HCT116 (cell line): ENCODE data around the gene CUBN. TPM values are rescaled to one million over a fixed set of nuclear protein-coding genes. Genes with fewer than 3 reads are reported as not detected.

Experiments
- ATAC-seq: fragments of 200-7000 bp; cut with Tn5 transposase; 2 replicates; pipeline ENCODE4 v1.9.1; 2020; ENCODE audit warnings: mild to moderate bottlenecking, moderate library complexity
- BruUV-seq: library from RNA; stranded (reverse); fragments of 400-500 nt; replicated peaks from 2 replicates; lab custom pipeline; 2021; lab: Mats Ljungman, UMichigan
- CTCF ChIA-PET: fragments of 300-600 bp; sonication (Branson Sonifier 250); formaldehyde crosslinking; loops from one replicate; lab custom pipeline; 2021; ENCODE audit warnings: antibody characterized with exemption; lab: Charles Lee
- POLR2A ChIA-PET: fragments of 300-600, 350-600 bp; sonication (Branson Sonifier 250); formaldehyde crosslinking; loops from one replicate; lab custom pipeline; 2021; ENCODE audit warnings: antibody characterized with exemption; lab: Charles Lee
- RAD21 ChIA-PET, 2 experiments: fragments of 300-600 bp; sonication (Branson Sonifier 250); formaldehyde crosslinking; loops; one replicate each; lab custom pipeline; 2023; ENCODE audit warnings: low total read pairs in 2 of 2; ENCODE audit not compliant: uncharacterized antibody in 2 of 2, unreplicated experiment in 2 of 2, low non-redundant PET in 1 of 2; lab: Charles Lee
- DNase-seq: peaks from one replicate; pipeline ENCODE4 v3.0.0-alpha.2; 2010; ENCODE audit warnings: low read depth, low spot score
- H2AFZ ChIP-seq: fragments of 200-600 bp; shearing (Covaris generic), sonication (generic); 2 replicates; pipeline ENCODE4 v1.6.1; 2017; ENCODE audit warnings: low read depth, mixed run types, mixed read lengths, antibody characterized with exemption, low read length; ENCODE audit not compliant: poor library complexity, severe bottlenecking
- H3K27ac ChIP-seq: 2 replicates; pipeline ENCODE4 v1.5.1; 2012; ENCODE audit warnings: low read depth, low read length
- H3K27me3 ChIP-seq: fragments of 200-600 bp; sonication (generic); 2 replicates; pipeline ENCODE4 v1.6.1; 2016; ENCODE audit warnings: mixed run types, low read length, mixed read lengths; ENCODE audit not compliant: insufficient read depth
- H3K36me3 ChIP-seq, 2 experiments: fragments of 200-500 bp in 1 of 2; fragments of 200-600 bp in 1 of 2; sonication (Bioruptor generic) in 1 of 2; sonication (generic) in 1 of 2; 2 replicates each; pipeline versions ENCODE4 v1.5.1 to v1.6.1; 2014 to 2016; ENCODE audit warnings: low read length in 2 of 2, inconsistent platforms in 1 of 2, mixed read lengths in 1 of 2, mixed run types in 1 of 2; ENCODE audit not compliant: insufficient read depth in 2 of 2, control insufficient read depth in 1 of 2
- H3K4me1 ChIP-seq, 2 experiments: fragments of 200-600 bp in 1 of 2; sonication (generic) in 1 of 2; 2 replicates each; pipeline versions ENCODE4 v1.5.1 to v1.6.1; 2012 to 2017; ENCODE audit warnings: low read length in 2 of 2, inconsistent platforms in 1 of 2, mild to moderate bottlenecking in 1 of 2, mixed read lengths in 1 of 2, mixed run types in 1 of 2, moderate library complexity in 1 of 2; ENCODE audit not compliant: insufficient read depth in 2 of 2, control insufficient read depth in 1 of 2
- H3K4me2 ChIP-seq: fragments of 200-600 bp; sonication (generic); 2 replicates; pipeline ENCODE4 v1.6.1; 2017; ENCODE audit warnings: mixed run types, low read length, mixed read lengths
- H3K4me3 ChIP-seq, 2 experiments: fragments of 200-600 bp in 1 of 2; sonication (generic) in 1 of 2; replicated peaks in 1 of 2; 2 replicates each; pipeline ENCODE4 v1.5.1; 2011 to 2016; ENCODE audit warnings: low read length in 2 of 2, control low read depth in 1 of 2, low read depth in 1 of 2, mild to moderate bottlenecking in 1 of 2, mixed read lengths in 1 of 2, mixed run types in 1 of 2
- H3K79me2 ChIP-seq: fragments of 200-600 bp; sonication (generic); 2 replicates; pipeline ENCODE4 v1.6.1; 2017; ENCODE audit warnings: mild to moderate bottlenecking, mixed run types, low read length, moderate library complexity, mixed read lengths; ENCODE audit not compliant: insufficient read depth
- H3K9ac ChIP-seq: fragments of 200-600 bp; sonication (generic); 2 replicates; pipeline ENCODE4 v1.6.1; 2016; ENCODE audit warnings: low read length, mixed read lengths
- H3K9me2 ChIP-seq: fragments of 200-600 bp; sonication (generic), shearing (Covaris generic); 2 replicates; pipeline ENCODE4 v1.6.1; 2017; ENCODE audit warnings: mixed run types, mild to moderate bottlenecking, moderate library complexity; ENCODE audit not compliant: insufficient read depth
- H3K9me3 ChIP-seq, 2 experiments: fragments of 200-500 bp in 1 of 2; fragments of 200-600 bp in 1 of 2; sonication (Bioruptor generic) in 1 of 2; sonication (generic) in 1 of 2; 2 replicates each; pipeline ENCODE4 v1.6.1; 2014 to 2017; ENCODE audit warnings: low read length in 2 of 2, mixed read lengths in 2 of 2, inconsistent platforms in 1 of 2, low read depth in 1 of 2, mild to moderate bottlenecking in 1 of 2, mixed run types in 1 of 2, moderate library complexity in 1 of 2; ENCODE audit not compliant: control insufficient read depth in 1 of 2, insufficient read depth in 1 of 2
- H4K20me1 ChIP-seq: fragments of 200-600 bp; sonication (generic), shearing (Covaris generic); 2 replicates; pipeline ENCODE4 v1.6.1; 2017; ENCODE audit warnings: mixed run types, mild to moderate bottlenecking, moderate library complexity; ENCODE audit not compliant: insufficient read depth
- EGR1 ChIP-seq: IDR thresholded peaks from 2 replicates; pipeline ENCODE4 v1.6.1; 2012; ENCODE audit warnings: low read depth
- ELF1 ChIP-seq: IDR thresholded peaks from 2 replicates; pipeline ENCODE4 v1.6.1; 2012; ENCODE audit warnings: low read depth, borderline replicate concordance
- FOSL1 ChIP-seq: IDR thresholded peaks from 2 replicates; pipeline ENCODE4 v1.6.1; 2012; ENCODE audit warnings: low read depth
- JUND ChIP-seq: IDR thresholded peaks from 2 replicates; pipeline ENCODE4 v1.6.1; 2012
- MAX ChIP-seq: IDR thresholded peaks from 2 replicates; pipeline ENCODE4 v1.6.1; 2012
- POLR2AphosphoS5 ChIP-seq: IDR thresholded peaks from 2 replicates; pipeline ENCODE4 v1.6.1; 2011; ENCODE audit warnings: mild to moderate bottlenecking, low read depth, low read length, moderate library complexity
- RAD21 ChIP-seq: IDR thresholded peaks from 2 replicates; pipeline ENCODE4 v1.6.1; 2012; ENCODE audit warnings: low read depth, mild to moderate bottlenecking
- TCF7L2 ChIP-seq: IDR thresholded peaks from 2 replicates; pipeline ENCODE4 v1.7.0; 2011; ENCODE audit warnings: borderline replicate concordance, inconsistent platforms; ENCODE audit not compliant: insufficient read depth, insufficient read length; ENCODE audit errors: extremely low read depth
- YY1 ChIP-seq: IDR thresholded peaks from 2 replicates; pipeline ENCODE4 v1.6.1; 2011; ENCODE audit warnings: low read length, low read depth, moderate library complexity, mild to moderate bottlenecking; ENCODE audit not compliant: insufficient replicate concordance; ENCODE audit errors: extremely low read depth
- ZFX ChIP-seq: fragments of 450-650 bp; IDR thresholded peaks from 2 replicates; pipeline ENCODE4 v1.6.1; 2017
- intact Hi-C: fragments of 100-400 bp; cut with micrococcal nuclease; formaldehyde crosslinking; loops from 2 replicates; pipeline ENCODE4 v1.10.0; 2022
- total RNA-seq: library from RNA; stranded (reverse); gene quantifications from one replicate; pipeline ENCODE4 v1.2.1, GENCODE V29; 2021; ENCODE audit not compliant: unreplicated experiment
- TF ChIP-seq, protein P1 (sequence below): IDR thresholded peaks from 2 replicates; pipeline ENCODE4 v1.6.1; 2012; ENCODE audit warnings: low read depth
- TF ChIP-seq, protein P2 (sequence below), 3 experiments: fragments of 200-600 bp in 1 of 3; sonication (generic) in 1 of 3; IDR thresholded peaks in 2 of 3; conservative IDR thresholded peaks in 1 of 3; 2 replicates each; pipeline ENCODE4 v1.5.1; 2012 to 2017; ENCODE audit warnings: low read depth in 2 of 3, low read length in 2 of 3, antibody characterized with exemption in 1 of 3, borderline replicate concordance in 1 of 3, control low read depth in 1 of 3, mild to moderate bottlenecking in 1 of 3, mixed read lengths in 1 of 3, mixed run types in 1 of 3, moderate library complexity in 1 of 3; ENCODE audit not compliant: insufficient read depth in 1 of 3

CUBN gene
- total RNA-seq, 1 experiment from 2014 or later: 1.2 TPM

GRCh38 chr10:17046989-17047388, 82.6 kb downstream of the CUBN start:
- ChIA-PET RAD21 (no interaction called here), CTCF (no interaction called here), POLR2A (no interaction called here)
- DNase-seq: no peak
- BruUV-seq: no TSS peak
- Histone ChIP-seq H3K9me2 (no peaks in the 10 kb centered on the region), H3K79me2 (no peaks in the 10 kb centered on the region), H3K9me3 (no peaks in the 10 kb centered on the region), H3K27me3 (no peaks in the 10 kb centered on the region), H3K4me1 (no peaks in the 10 kb centered on the region), H3K36me3 (no peaks in the 10 kb centered on the region), H3K4me2 (no peak overlapping the region), H4K20me1 (no peaks in the 10 kb centered on the region), H3K4me3 (no peak overlapping the region), H3K27ac (no peak overlapping the region), H3K9ac (no peak overlapping the region), H2AFZ (no peak overlapping the region)
- ATAC-seq: no peak
- intact Hi-C loops: no loop called here
- TF ChIP-seq ZFX (no peak), FOSL1 (no peak), MAX (no peak), YY1 (no peak)

DNA sequence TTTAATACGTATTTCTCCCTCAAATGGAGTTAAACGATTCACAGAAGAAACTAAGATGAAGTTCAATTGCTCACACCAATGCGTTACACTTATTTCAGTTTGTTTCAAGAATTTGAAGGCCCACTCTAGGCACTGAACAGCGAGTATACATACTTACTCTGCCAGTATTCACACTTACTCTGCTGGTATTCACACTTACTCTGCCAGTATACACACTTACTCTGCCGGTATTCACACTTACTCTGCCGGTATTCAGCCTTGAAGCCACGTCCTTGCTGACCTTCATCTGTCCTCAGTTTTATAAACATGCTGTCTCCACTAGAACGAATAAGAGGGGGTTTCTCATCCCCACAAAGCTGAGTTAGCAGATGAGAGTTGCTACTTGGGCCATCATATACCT, 86.0 kb downstream of the CUBN start:
- Histone ChIP-seq H3K9me2 (no peaks in the 10 kb centered on the region), H3K4me3 (no peak overlapping the region), H3K79me2 (no peaks in the 10 kb centered on the region), H4K20me1 (no peaks in the 10 kb centered on the region), H3K27ac (no peak overlapping the region), H3K27me3 (no peaks in the 10 kb centered on the region), H3K4me1 (no peaks in the 10 kb centered on the region), H3K36me3 (no peaks in the 10 kb centered on the region), H2AFZ (no peak overlapping the region), H3K9ac (no peak overlapping the region), H3K4me2 (no peak overlapping the region), H3K9me3 (no peaks in the 10 kb centered on the region)
- ChIA-PET POLR2A (no interaction called here), RAD21 (no interaction called here), CTCF (no interaction called here)
- intact Hi-C loops: no loop called here
- BruUV-seq: no TSS peak
- TF ChIP-seq EGR1 (no peak), ELF1 (no peak), MAX (no peak), FOSL1 (no peak), RAD21 (no peak), TCF7L2 (no peak), POLR2AphosphoS5 (no peak), JUND (no peak)
- TF ChIP-seq, protein P1, sequence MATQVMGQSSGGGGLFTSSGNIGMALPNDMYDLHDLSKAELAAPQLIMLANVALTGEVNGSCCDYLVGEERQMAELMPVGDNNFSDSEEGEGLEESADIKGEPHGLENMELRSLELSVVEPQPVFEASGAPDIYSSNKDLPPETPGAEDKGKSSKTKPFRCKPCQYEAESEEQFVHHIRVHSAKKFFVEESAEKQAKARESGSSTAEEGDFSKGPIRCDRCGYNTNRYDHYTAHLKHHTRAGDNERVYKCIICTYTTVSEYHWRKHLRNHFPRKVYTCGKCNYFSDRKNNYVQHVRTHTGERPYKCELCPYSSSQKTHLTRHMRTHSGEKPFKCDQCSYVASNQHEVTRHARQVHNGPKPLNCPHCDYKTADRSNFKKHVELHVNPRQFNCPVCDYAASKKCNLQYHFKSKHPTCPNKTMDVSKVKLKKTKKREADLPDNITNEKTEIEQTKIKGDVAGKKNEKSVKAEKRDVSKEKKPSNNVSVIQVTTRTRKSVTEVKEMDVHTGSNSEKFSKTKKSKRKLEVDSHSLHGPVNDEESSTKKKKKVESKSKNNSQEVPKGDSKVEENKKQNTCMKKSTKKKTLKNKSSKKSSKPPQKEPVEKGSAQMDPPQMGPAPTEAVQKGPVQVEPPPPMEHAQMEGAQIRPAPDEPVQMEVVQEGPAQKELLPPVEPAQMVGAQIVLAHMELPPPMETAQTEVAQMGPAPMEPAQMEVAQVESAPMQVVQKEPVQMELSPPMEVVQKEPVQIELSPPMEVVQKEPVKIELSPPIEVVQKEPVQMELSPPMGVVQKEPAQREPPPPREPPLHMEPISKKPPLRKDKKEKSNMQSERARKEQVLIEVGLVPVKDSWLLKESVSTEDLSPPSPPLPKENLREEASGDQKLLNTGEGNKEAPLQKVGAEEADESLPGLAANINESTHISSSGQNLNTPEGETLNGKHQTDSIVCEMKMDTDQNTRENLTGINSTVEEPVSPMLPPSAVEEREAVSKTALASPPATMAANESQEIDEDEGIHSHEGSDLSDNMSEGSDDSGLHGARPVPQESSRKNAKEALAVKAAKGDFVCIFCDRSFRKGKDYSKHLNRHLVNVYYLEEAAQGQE: no peak
- TF ChIP-seq, protein P2, sequence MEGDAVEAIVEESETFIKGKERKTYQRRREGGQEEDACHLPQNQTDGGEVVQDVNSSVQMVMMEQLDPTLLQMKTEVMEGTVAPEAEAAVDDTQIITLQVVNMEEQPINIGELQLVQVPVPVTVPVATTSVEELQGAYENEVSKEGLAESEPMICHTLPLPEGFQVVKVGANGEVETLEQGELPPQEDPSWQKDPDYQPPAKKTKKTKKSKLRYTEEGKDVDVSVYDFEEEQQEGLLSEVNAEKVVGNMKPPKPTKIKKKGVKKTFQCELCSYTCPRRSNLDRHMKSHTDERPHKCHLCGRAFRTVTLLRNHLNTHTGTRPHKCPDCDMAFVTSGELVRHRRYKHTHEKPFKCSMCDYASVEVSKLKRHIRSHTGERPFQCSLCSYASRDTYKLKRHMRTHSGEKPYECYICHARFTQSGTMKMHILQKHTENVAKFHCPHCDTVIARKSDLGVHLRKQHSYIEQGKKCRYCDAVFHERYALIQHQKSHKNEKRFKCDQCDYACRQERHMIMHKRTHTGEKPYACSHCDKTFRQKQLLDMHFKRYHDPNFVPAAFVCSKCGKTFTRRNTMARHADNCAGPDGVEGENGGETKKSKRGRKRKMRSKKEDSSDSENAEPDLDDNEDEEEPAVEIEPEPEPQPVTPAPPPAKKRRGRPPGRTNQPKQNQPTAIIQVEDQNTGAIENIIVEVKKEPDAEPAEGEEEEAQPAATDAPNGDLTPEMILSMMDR (IDR thresholded peaks at IDR 0.05 in 2 of 3, conservative IDR thresholded peaks at IDR 0.05 in 1 of 3; ENCODE audit: borderline replicate concordance in 1 of 3, insufficient read depth in 1 of 3, low read depth in 2 of 3, low read length in 2 of 3): no peak
- ATAC-seq (no peak), DNase-seq (no peak)
